IMR-90 (cell line): Measurements from ENCODE around the gene DGKD. TPM values are rescaled to one million over a fixed set of nuclear protein-coding genes. Genes with fewer than 3 reads are reported as not detected.

Source experiments
- ATAC-seq: fragments of 200-7000 bp; cut with Tn5 transposase; 2 replicates; pipeline ENCODE4 v1.9.1; 2020; ENCODE audit warnings: low read depth, mild to moderate bottlenecking, moderate library complexity
- BruUV-seq: library from RNA; stranded (reverse); fragments of 400-500 nt; replicated peaks from 2 replicates; lab custom pipeline; 2021; lab: Mats Ljungman, UMichigan
- CTCF ChIA-PET: fragments of 300-600 bp; formaldehyde crosslinking; extraction: SDS; loops from one replicate; lab custom pipeline; 2021; ENCODE audit warnings: antibody characterized with exemption; lab: Yijun Ruan, JAX
- POLR2A ChIA-PET: fragments of 300-600 bp; sonication (Branson Sonifier 250); formaldehyde crosslinking; loops from one replicate; lab custom pipeline; 2022; ENCODE audit warnings: antibody characterized with exemption; ENCODE audit not compliant: unreplicated experiment; lab: Charles Lee
- DNase-seq: peaks from one replicate; pipeline ENCODE4 v3.0.0; 2013
- H2AFZ ChIP-seq: replicated peaks from 2 replicates; pipeline ENCODE3; 2013; ENCODE audit warnings: low read length, mild to moderate bottlenecking; ENCODE audit not compliant: poor library complexity
- H2AK5ac ChIP-seq: 2 replicates; pipeline ENCODE4 v1.6.1; 2013; ENCODE audit warnings: low read depth, low read length, inconsistent platforms
- H2AK9ac ChIP-seq: replicated peaks from 2 replicates; pipeline ENCODE3; 2013; ENCODE audit warnings: mild to moderate bottlenecking, low read depth, low read length, moderate library complexity; ENCODE audit not compliant: poor library complexity
- H2BK120ac ChIP-seq: 2 replicates; pipeline ENCODE4 v1.6.1; 2013; ENCODE audit warnings: low read depth, low read length, inconsistent platforms
- H2BK15ac ChIP-seq: 3 replicates; pipeline ENCODE4 v1.6.1; 2013; ENCODE audit warnings: low read depth, low read length, inconsistent platforms
- H2BK20ac ChIP-seq: 2 replicates; pipeline ENCODE4 v1.6.1; 2013; ENCODE audit warnings: low read depth, mild to moderate bottlenecking, inconsistent platforms, low read length, moderate library complexity
- H2BK5ac ChIP-seq: 2 replicates; pipeline ENCODE4 v1.6.1; 2013; ENCODE audit warnings: mild to moderate bottlenecking, low read depth, low read length, inconsistent platforms; ENCODE audit not compliant: poor library complexity, severe bottlenecking
- H3K14ac ChIP-seq: replicated peaks from 2 replicates; pipeline ENCODE4 v1.6.1; 2013; ENCODE audit warnings: low read depth, low read length, inconsistent platforms
- H3K18ac ChIP-seq: 2 replicates; pipeline ENCODE4 v1.6.1; 2013; ENCODE audit warnings: low read depth, low read length, control low read depth
- H3K23ac ChIP-seq: 2 replicates; pipeline ENCODE4 v1.6.1; 2013; ENCODE audit warnings: low read depth, low read length, inconsistent platforms
- H3K27ac ChIP-seq: 2 replicates; pipeline ENCODE4 v1.5.1; 2013; ENCODE audit warnings: mild to moderate bottlenecking, control low read depth, low read length; ENCODE audit not compliant: insufficient read depth
- H3K27me3 ChIP-seq: 2 replicates; pipeline ENCODE4 v1.6.1; 2013; ENCODE audit warnings: low read length; ENCODE audit not compliant: control insufficient read depth, insufficient read depth
- H3K36me3 ChIP-seq: 2 replicates; pipeline ENCODE4 v1.6.1; 2013; ENCODE audit warnings: low read length, mixed read lengths; ENCODE audit not compliant: control insufficient read depth, insufficient read depth
- H3K4ac ChIP-seq: 2 replicates; pipeline ENCODE4 v1.6.1; 2013; ENCODE audit warnings: low read depth, low read length, inconsistent platforms
- H3K4me1 ChIP-seq: 2 replicates; pipeline ENCODE4 v1.6.1; 2013; ENCODE audit warnings: low read length, mixed read lengths; ENCODE audit not compliant: control insufficient read depth, insufficient read depth
- H3K4me2 ChIP-seq: 2 replicates; pipeline ENCODE4 v1.6.1; 2013; ENCODE audit warnings: low read depth, mild to moderate bottlenecking, control low read depth, low read length, moderate library complexity
- H3K4me3 ChIP-seq: 2 replicates; pipeline ENCODE4 v1.5.1; 2013; ENCODE audit warnings: low read depth, mild to moderate bottlenecking, control low read depth, low read length, moderate library complexity; ENCODE audit not compliant: insufficient read depth
- H3K56ac ChIP-seq: 2 replicates; pipeline ENCODE4 v1.6.1; 2013; ENCODE audit warnings: low read length, inconsistent platforms; ENCODE audit not compliant: insufficient read depth; ENCODE audit errors: extremely low read depth
- H3K79me1 ChIP-seq, 2 experiments: 2 replicates each; pipeline ENCODE4 v1.6.1; 2013; ENCODE audit warnings: low read length in 2 of 2, inconsistent platforms in 1 of 2, low read depth in 1 of 2
- H3K9ac ChIP-seq: 2 replicates; pipeline ENCODE4 v1.6.1; 2013; ENCODE audit warnings: low read depth, low read length, control low read depth
- H3K9me1 ChIP-seq: 2 replicates; pipeline ENCODE4 v1.6.1; 2013; ENCODE audit warnings: low read length, inconsistent platforms; ENCODE audit not compliant: insufficient read depth
- H3K9me3 ChIP-seq: 2 replicates; pipeline ENCODE4 v1.6.1; 2013; ENCODE audit warnings: low read length; ENCODE audit not compliant: control insufficient read depth, insufficient read depth
- H4K20me1 ChIP-seq: 2 replicates; pipeline ENCODE4 v1.6.1; 2013; ENCODE audit warnings: low read length, inconsistent platforms; ENCODE audit not compliant: insufficient read depth
- H4K5ac ChIP-seq: 2 replicates; pipeline ENCODE4 v1.6.1; 2013; ENCODE audit warnings: mild to moderate bottlenecking, low read depth, low read length, control low read depth
- H4K8ac ChIP-seq, 2 experiments: 2 replicates each; pipeline ENCODE4 v1.6.1; 2013; ENCODE audit warnings: low read depth in 2 of 2, low read length in 2 of 2, control low read depth in 1 of 2, inconsistent platforms in 1 of 2
- H4K91ac ChIP-seq: 2 replicates; pipeline ENCODE4 v1.6.1; 2013; ENCODE audit warnings: low read depth, low read length, inconsistent platforms; ENCODE audit not compliant: insufficient read depth
- BHLHE40 ChIP-seq: fragments of 150-350 bp; IDR thresholded peaks from 2 replicates; pipeline ENCODE4 v1.6.1; 2016; ENCODE audit warnings: mild to moderate bottlenecking, low read depth, low read length
- CEBPB ChIP-seq: IDR thresholded peaks from 2 replicates; pipeline ENCODE4 v1.6.1; 2012; ENCODE audit warnings: low read depth, low read length, improper control_type of control experiment
- CHD1 ChIP-seq: IDR thresholded peaks from 2 replicates; pipeline ENCODE4 v1.6.1; 2012; ENCODE audit warnings: low read depth, low read length, improper control_type of control experiment
- CTCF ChIP-seq: conservative IDR thresholded peaks from 2 replicates; pipeline ENCODE4 v1.5.1; 2012; ENCODE audit warnings: mild to moderate bottlenecking, low read depth, low read length, improper control_type of control experiment
- ELK1 ChIP-seq: fragments of 150-350 bp; IDR thresholded peaks from 2 replicates; pipeline ENCODE4 v1.6.1; 2016; ENCODE audit warnings: low read depth, mild to moderate bottlenecking, low read length, moderate library complexity, borderline replicate concordance
- FOS ChIP-seq: fragments of 150-350 bp; IDR thresholded peaks from 2 replicates; pipeline ENCODE4 v1.6.1; 2016; ENCODE audit warnings: low read depth, low read length
- MAFK ChIP-seq: IDR thresholded peaks from 2 replicates; pipeline ENCODE4 v1.6.1; 2012; ENCODE audit warnings: low read depth, low read length, improper control_type of control experiment
- MXI1 ChIP-seq: IDR thresholded peaks from 2 replicates; pipeline ENCODE4 v1.6.1; 2012; ENCODE audit warnings: low read depth, mild to moderate bottlenecking, low read length, moderate library complexity, borderline replicate concordance
- NFE2L2 ChIP-seq: fragments of 150-350 bp; IDR thresholded peaks from 2 replicates; pipeline ENCODE4 v1.6.1; 2016; ENCODE audit warnings: low read depth, mild to moderate bottlenecking, low read length
- POLR2A ChIP-seq: IDR thresholded peaks from 2 replicates; pipeline ENCODE4 v1.6.1; 2012; ENCODE audit warnings: mild to moderate bottlenecking, low read depth, low read length
- RAD21 ChIP-seq: IDR thresholded peaks from 2 replicates; pipeline ENCODE4 v1.6.1; 2012; ENCODE audit warnings: low read length, improper control_type of control experiment
- RCOR1 ChIP-seq: IDR thresholded peaks from 2 replicates; pipeline ENCODE4 v1.6.1; 2012; ENCODE audit warnings: mild to moderate bottlenecking, low read length, improper control_type of control experiment; ENCODE audit not compliant: insufficient replicate concordance
- RFX5 ChIP-seq: IDR thresholded peaks from 2 replicates; pipeline ENCODE4 v1.8.0; 2012; ENCODE audit warnings: low read depth, mild to moderate bottlenecking, low read length, moderate library complexity
- SMC3 ChIP-seq: fragments of 150-350 bp; IDR thresholded peaks from 2 replicates; pipeline ENCODE4 v1.6.1; 2016; ENCODE audit warnings: low read depth, mild to moderate bottlenecking, antibody characterized with exemption, low read length, moderate library complexity
- USF2 ChIP-seq: fragments of 150-350 bp; IDR thresholded peaks from 2 replicates; pipeline ENCODE4 v1.6.1; 2017; ENCODE audit warnings: mild to moderate bottlenecking, antibody characterized with exemption, low read length, low read depth
- WGBS, 2 experiments: methylation state at CpG; one replicate each; pipeline versions ENCODE4 v1.1.5 to v1.1.7; 2013; ENCODE audit warnings: missing lambda C conversion rate in 2 of 2; ENCODE audit not compliant: insufficient read length in 1 of 2; ENCODE audit errors: extremely low coverage in 2 of 2; 5-methylcytosine and 5-hydroxymethylcytosine counted together
- dilution Hi-C: fragments of 300-500 bp; cut with HindIII; formaldehyde crosslinking; loops from one replicate; pipeline ENCODE4 v1.14.3; 2018; ENCODE audit warnings: low sequenced_read_pairs; ENCODE audit not compliant: unreplicated experiment
- in situ Hi-C: fragments of 300-500 bp; cut with MboI; formaldehyde crosslinking; loops from 3 replicates; pipeline ENCODE4 v1.14.3; 2019; ENCODE audit warnings: low sequenced_read_pairs, inconsistent platforms, mixed read lengths
- intact Hi-C: fragments of 100-400 bp; cut with micrococcal nuclease; formaldehyde crosslinking; loops from 2 replicates; pipeline ENCODE4 v1.10.0; 2022
- polyA plus RNA-seq, 3 experiments: library from polyadenylated mRNA; depleted of rRNA; stranded (reverse); fragments of >200 nt; gene quantifications; 2 replicates each; pipeline ENCODE4 v1.2.3, GENCODE V29; 2012; ENCODE audit warnings: low replicate concordance in 1 of 3
- total RNA-seq: library from RNA; depleted of rRNA; stranded (reverse); fragments of >200 nt; gene quantifications from 2 replicates; pipeline ENCODE4 v1.2.3, GENCODE V29; 2012

Gene DGKD
- total and polyA plus RNA-seq, 2 of the 4 experiments (the other 2 are of a cell fraction) = 6.5 to 10.1 TPM

- no TSS peak for BruUV-seq
- Histone ChIP-seq H4K8ac (no peak overlapping the region), H3K14ac (no peak overlapping the region), H3K56ac (no peak overlapping the region), H3K4me1 (no peaks in the 10 kb centered on the region), H2AK9ac (no peak overlapping the region), H3K4me2 (no peak overlapping the region), H3K9ac (no peak overlapping the region), H2BK20ac (no peak overlapping the region), H3K36me3 (0 out of 2 replicates have a peak, but pooled peaks cover 1% of the 10 kb centered on the region), H3K9me1 (no peaks in the 10 kb centered on the region), H3K4me3 (no peak overlapping the region), H4K20me1 (no peaks in the 10 kb centered on the region), H2BK15ac (no peak overlapping the region), H3K9me3 (no peaks in the 10 kb centered on the region), H2AK5ac (no peak overlapping the region), H2AFZ (no peak overlapping the region), H3K23ac (no peak overlapping the region), H4K91ac (no peak overlapping the region), H3K27me3 (no peaks in the 10 kb centered on the region), H2BK5ac (no peak overlapping the region), H4K5ac (no peak overlapping the region), H3K4ac (no peak overlapping the region), H3K27ac (no peak overlapping the region), H3K79me1 (no peaks in the 10 kb centered on the region), H3K18ac (no peak overlapping the region), H2BK120ac (no peak overlapping the region)
- no peak for ATAC-seq
- no peak for DNase-seq
- POLR2A ChIA-PET = no interaction called here
- in situ Hi-C loops (no loop called here), intact Hi-C loops (loop anchor here (2.0 kb wide), 2 partner anchors 17 to 21 kb away; no protein-coding TSS in a partner anchor), dilution Hi-C loops (no loop called here)
- 50% methylated on average over 1 of the region's 7 CpGs; no CpG with 5 or more reads in 1 of the 2 experiments for WGBS, 2 experiments
- CTCF ChIA-PET = interaction anchor here (0.7 kb wide), 1 partner anchor 19 kb away, joined by 5 read pairs; no protein-coding TSS in a partner anchor
- TF ChIP-seq POLR2A (no peak), CTCF (no peak), NFE2L2 (no peak), BHLHE40 (no peak), SMC3 (no peak), CEBPB (no peak), ELK1 (no peak), MXI1 (no peak), RAD21 (no peak), RCOR1 (no peak), FOS (no peak), CHD1 (no peak), MAFK (no peak), RFX5 (no peak), USF2 (no peak)
These were observed 159.8 kb downstream of the DGKD start for GRCh38 chr2:233513953-233514655.
